MM.1S (cell line): Measurements from ENCODE around the gene TM9SF4.
"Not testable (repeated sequence)": the region's sequence is repeated elsewhere in the genome, so short reads cannot be mapped to it uniquely, and the experiment has no call there.

Source experiments
- DNase-seq: peaks from one replicate; pipeline ENCODE4 v3.0.0-alpha.2; 2015
- H2AFZ ChIP-seq: fragments of 300-600 bp; sonication (generic); 2 replicates; pipeline ENCODE4 v1.6.0; 2016; ENCODE audit warnings: antibody characterized with exemption, low read length
- H3F3A ChIP-seq: fragments of 300-600 bp; sonication (generic); 2 replicates; pipeline ENCODE4 v1.6.1; 2016; ENCODE audit warnings: mild to moderate bottlenecking, antibody characterized with exemption, low read length, moderate library complexity, mixed read lengths; ENCODE audit not compliant: insufficient read depth
- H3K27ac ChIP-seq: fragments of 300-600 bp; sonication (generic); 2 replicates; pipeline ENCODE4 v1.5.1; 2016; ENCODE audit warnings: mild to moderate bottlenecking, low read length
- H3K27me3 ChIP-seq: fragments of 300-600 bp; sonication (generic); replicated peaks from 2 replicates; pipeline ENCODE4 v1.6.0; 2016; ENCODE audit warnings: low read length; ENCODE audit not compliant: insufficient read depth
- H3K36me3 ChIP-seq: fragments of 300-600 bp; sonication (generic); replicated peaks from 2 replicates; pipeline ENCODE4 v1.6.1; 2016; ENCODE audit warnings: mild to moderate bottlenecking, low read length, mixed read lengths; ENCODE audit not compliant: insufficient read depth
- H3K4me1 ChIP-seq: fragments of 300-600 bp; sonication (generic); 2 replicates; pipeline ENCODE4 v1.6.1; 2016; ENCODE audit warnings: low read length, mixed read lengths
- H3K4me2 ChIP-seq: fragments of 300-600 bp; sonication (generic); 2 replicates; pipeline ENCODE4 v1.6.0; 2016; ENCODE audit warnings: low read depth, low read length
- H3K4me3 ChIP-seq: fragments of 300-600 bp; sonication (generic); 2 replicates; pipeline ENCODE4 v1.5.1; 2016; ENCODE audit warnings: low read length, mixed read lengths
- H3K79me2 ChIP-seq: fragments of 300-600 bp; sonication (generic); 2 replicates; pipeline ENCODE4 v1.6.1; 2016; ENCODE audit warnings: mixed run types, low read length, mixed read lengths
- H3K9ac ChIP-seq: fragments of 300-600 bp; sonication (generic); 2 replicates; pipeline ENCODE4 v1.6.1; 2016; ENCODE audit warnings: low read length, mixed read lengths
- H3K9me2 ChIP-seq: fragments of 300-600 bp; sonication (generic); replicated peaks from 2 replicates; pipeline ENCODE4 v1.6.1; 2016; ENCODE audit warnings: mild to moderate bottlenecking, low read length, mixed read lengths; ENCODE audit not compliant: insufficient read depth
- H3K9me3 ChIP-seq: fragments of 300-600 bp; sonication (generic); replicated peaks from 2 replicates; pipeline ENCODE4 v1.6.1; 2016; ENCODE audit warnings: mild to moderate bottlenecking, low read length, mixed read lengths; ENCODE audit not compliant: insufficient read depth
- H4K20me1 ChIP-seq: fragments of 300-600 bp; sonication (generic); 2 replicates; pipeline ENCODE4 v1.6.1; 2016; ENCODE audit warnings: mild to moderate bottlenecking, low read length, moderate library complexity, mixed read lengths; ENCODE audit not compliant: insufficient read depth
- CTCF ChIP-seq: fragments of 300-600 bp; sonication (generic); IDR thresholded peaks from 2 replicates; pipeline ENCODE4 v1.5.1; 2016; ENCODE audit warnings: antibody characterized with exemption, low read length, mixed read lengths
- EZH2 ChIP-seq: fragments of 300-600 bp; sonication (generic); optimal IDR thresholded peaks from 2 replicates; pipeline ENCODE3; 2017; ENCODE audit warnings: low read depth, mild to moderate bottlenecking, antibody characterized with exemption, low read length, mixed read lengths
- EZH2phosphoT487 ChIP-seq: fragments of 300-600 bp; sonication (generic); IDR thresholded peaks from 2 replicates; pipeline ENCODE4 v1.6.1; 2018; ENCODE audit warnings: antibody characterized with exemption, low read length

Gene TM9SF4

GRCh38 chr20:32193996-32194395, 84.5 kb downstream of the TM9SF4 start:
- Histone ChIP-seq H3K4me3 (no peak overlapping the region), H3K9me2 (no peaks in the 10 kb centered on the region), H3K9me3 (no peaks in the 10 kb centered on the region), H2AFZ (no peak overlapping the region), H3K27ac (no peak overlapping the region), H3K4me2 (no peak overlapping the region), H3K36me3 (peaks cover 6% of the 10 kb centered on the region), H3K79me2 (peaks cover 20% of the 10 kb centered on the region; the same call in 1 of the 2 replicates), H3K9ac (no peak overlapping the region), H3F3A (no peaks in the 10 kb centered on the region), H3K27me3 (no peaks in the 10 kb centered on the region), H3K4me1 (no peaks in the 10 kb centered on the region), H4K20me1 (no peaks in the 10 kb centered on the region; the same call in 1 of the 2 replicates)
- DNase-seq, result no peak
- TF ChIP-seq EZH2phosphoT487, result no peak
- TF ChIP-seq EZH2, result no peak
- no peak for TF ChIP-seq CTCF

GRCh38 chr20:32195581-32195980, 86.1 kb downstream of the TM9SF4 start:
- H3K27me3 ChIP-seq, result no peaks in the 10 kb centered on the region
- H3K27ac ChIP-seq, result no peak overlapping the region
- no peak overlapping the region for H3K9ac ChIP-seq
- no peaks in the 10 kb centered on the region for H3K9me3 ChIP-seq
- no peaks in the 10 kb centered on the region; the same call in 1 of the 2 replicates for H4K20me1 ChIP-seq
- no peak overlapping the region for H3K4me3 ChIP-seq
- no peaks in the 10 kb centered on the region for H3F3A ChIP-seq
- H3K79me2 ChIP-seq, result peaks cover 30% of the 10 kb centered on the region
- no peak for TF ChIP-seq EZH2phosphoT487
- TF ChIP-seq EZH2, result no peak
- TF ChIP-seq CTCF, result no peak
- H3K4me2 ChIP-seq, result no peak overlapping the region
- no peaks in the 10 kb centered on the region for H3K4me1 ChIP-seq
- H3K9me2 ChIP-seq, result no peaks in the 10 kb centered on the region
- H3K36me3 ChIP-seq, result peaks cover 6% of the 10 kb centered on the region
- no peak overlapping the region for H2AFZ ChIP-seq
- no peak for DNase-seq

GRCh38 chr20:32196613-32197012, 87.1 kb downstream of the TM9SF4 start:
- not testable (repeated sequence) for H4K20me1 ChIP-seq, H3K4me2 ChIP-seq, H3K9ac ChIP-seq, H3K27ac ChIP-seq, H3K9me3 ChIP-seq, H2AFZ ChIP-seq, H3K9me2 ChIP-seq, H3K36me3 ChIP-seq, H3F3A ChIP-seq, H3K4me3 ChIP-seq, DNase-seq, H3K4me1 ChIP-seq, H3K27me3 ChIP-seq
- peaks cover 40% of the 10 kb centered on the region for H3K79me2 ChIP-seq

- not testable (repeated sequence) for DNase-seq, H3F3A ChIP-seq, H3K4me3 ChIP-seq, H3K9ac ChIP-seq, H4K20me1 ChIP-seq, H3K9me2 ChIP-seq, H3K9me3 ChIP-seq, H3K36me3 ChIP-seq, H3K4me2 ChIP-seq, H2AFZ ChIP-seq, H3K4me1 ChIP-seq, H3K27ac ChIP-seq, H3K27me3 ChIP-seq
- peaks cover 45% of the 10 kb centered on the region for H3K79me2 ChIP-seq
These were observed 87.6 kb downstream of the TM9SF4 start for GRCh38 chr20:32197136-32197535.
